NOMO-1 treated with dmso at 0.1 percent for 144 hours (cell line): ENCODE measurements around the gene SYN1.
A peak's percentile ranks its signal among the peaks of the same experiment; 100 is the strongest.
"Not testable (repeated sequence)": the region's sequence is repeated elsewhere in the genome, so short reads cannot be mapped to it uniquely, and the experiment has no call there.

Experiments used
- DNase-seq: peaks from one replicate; lab custom pipeline; 2025; ENCODE audit not compliant: unreplicated experiment; lab: John Stamatoyannopoulos, UW

Gene SYN1

DNA sequence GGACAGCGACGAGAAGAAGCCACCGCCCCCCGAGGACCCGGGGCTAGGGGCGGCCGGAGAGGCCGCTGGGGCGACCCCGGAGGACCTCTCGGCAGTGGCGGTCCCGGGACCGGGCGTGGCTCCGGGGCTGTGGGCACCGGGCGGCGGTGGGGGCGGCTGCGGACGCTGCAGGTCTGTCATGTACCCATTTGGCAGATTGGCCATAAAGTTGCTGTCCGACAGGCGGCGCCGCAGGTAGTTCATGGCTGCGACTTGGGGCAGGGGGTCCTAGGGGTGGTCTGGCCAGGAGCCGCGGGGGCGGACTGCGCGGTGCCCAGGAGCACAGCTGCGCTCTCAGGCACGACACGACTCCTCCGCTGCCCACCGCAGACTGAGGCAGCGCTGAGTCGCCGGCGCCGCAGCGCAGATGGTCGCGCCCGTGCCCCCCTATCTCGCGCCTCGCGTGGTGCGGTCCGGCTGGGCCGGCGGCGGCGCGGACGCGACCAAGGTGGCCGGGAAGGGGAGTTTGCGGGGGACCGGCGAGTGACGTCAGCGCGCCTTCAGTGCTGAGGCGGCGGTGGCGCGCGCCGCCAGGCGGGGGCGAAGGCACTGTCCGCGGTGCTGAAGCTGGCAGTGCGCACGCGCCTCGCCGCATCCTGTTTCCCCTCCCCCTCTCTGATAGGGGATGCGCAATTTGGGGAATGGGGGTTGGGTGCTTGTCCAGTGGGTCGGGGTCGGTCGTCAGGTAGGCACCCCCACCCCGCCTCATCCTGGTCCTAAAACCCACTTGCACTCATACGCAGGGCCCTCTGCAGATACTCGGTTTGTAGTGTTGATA is at the start of gene SYN1:
Gene SYN1 (minus strand): TSS at position 372 of the 817 bp plus-strand sequence. CDS start 129 bp downstream, at position 243.
- peak; percentile 54 for DNase-seq

DNA sequence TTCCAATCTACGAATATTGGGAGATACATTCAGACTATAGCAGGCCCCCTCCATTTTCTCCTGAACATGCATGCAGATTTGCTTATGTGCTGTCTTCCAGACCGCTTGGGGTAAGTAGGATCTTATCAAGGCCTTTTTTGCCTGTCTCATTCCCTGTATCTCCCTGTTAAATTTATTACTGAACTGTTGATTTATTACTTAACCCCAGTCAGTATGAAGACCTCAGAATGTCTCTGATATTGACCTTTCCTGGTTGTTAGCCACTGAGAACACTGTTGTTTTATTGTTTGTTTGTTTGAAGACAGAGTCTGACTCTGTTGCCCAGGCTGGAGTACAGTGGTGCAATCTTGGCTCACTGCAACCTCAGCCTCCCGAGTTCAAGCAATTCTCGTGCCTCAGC is 46.1 kb upstream of the SYN1 start:
- not testable (repeated sequence) for DNase-seq

DNA sequence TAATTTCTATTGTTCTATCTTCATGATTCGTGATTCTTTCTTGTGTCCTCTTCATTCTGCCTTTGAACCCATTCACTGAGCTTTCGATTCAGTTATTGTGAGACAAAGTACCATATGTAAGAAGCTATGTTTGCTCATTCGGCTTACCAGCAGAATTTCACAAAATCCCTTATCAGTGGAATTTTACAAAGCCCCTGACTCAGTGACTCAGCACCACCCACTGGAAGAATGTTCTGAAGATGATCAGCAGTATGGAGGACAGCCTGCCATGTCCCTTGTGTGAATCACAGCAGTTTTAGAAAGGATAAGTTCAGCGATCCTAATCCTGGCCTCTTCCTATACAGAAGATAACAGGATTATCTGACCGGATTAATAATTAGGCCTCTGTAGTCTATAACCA is 45.1 kb upstream of the SYN1 start:
- DNase-seq: no peak

DNA sequence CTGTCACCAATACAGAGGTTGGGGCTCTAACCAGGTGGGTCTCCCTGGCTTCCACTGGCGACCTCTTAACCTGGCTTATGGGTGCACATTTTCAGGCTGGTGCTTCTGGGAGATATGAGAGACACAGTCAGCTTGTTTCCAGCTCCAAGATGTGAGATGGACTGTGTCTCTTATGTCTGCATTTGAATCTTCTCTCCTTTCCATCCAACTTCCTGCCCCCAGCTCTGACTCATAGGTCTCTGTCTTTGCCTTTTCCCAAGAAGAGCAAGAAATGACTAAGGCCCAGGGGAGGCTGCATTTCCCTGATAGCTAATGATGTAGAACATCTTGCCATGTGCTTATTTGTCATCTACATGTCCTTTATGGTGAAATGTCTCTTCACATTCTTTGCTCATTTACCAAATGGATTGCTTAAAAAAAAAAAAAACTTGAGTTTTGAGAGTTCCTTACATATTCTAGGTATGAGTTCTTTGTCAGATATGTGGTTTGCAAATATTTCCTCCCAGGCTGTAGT is 42.5 kb upstream of the SYN1 start:
- no peak for DNase-seq

DNA sequence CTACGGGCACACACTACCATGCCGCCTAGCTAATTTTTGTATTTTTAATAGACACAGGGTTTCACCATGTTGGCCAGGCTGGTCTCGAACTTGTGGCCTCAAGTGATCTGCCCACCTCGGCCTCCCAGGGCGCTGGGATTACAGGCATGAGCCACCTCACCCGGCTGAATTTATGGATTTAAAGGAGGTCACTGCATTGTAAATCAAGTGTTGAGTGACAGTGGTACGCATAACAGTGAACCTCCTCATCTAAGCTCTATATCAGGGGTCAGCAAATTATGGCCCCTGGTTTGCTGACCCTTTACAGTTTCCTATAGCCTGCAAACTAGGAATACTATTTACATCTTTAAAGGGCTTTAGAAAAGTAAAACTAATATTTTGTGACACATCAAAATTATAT is 41.9 kb upstream of the SYN1 start:
- no peak for DNase-seq

DNA sequence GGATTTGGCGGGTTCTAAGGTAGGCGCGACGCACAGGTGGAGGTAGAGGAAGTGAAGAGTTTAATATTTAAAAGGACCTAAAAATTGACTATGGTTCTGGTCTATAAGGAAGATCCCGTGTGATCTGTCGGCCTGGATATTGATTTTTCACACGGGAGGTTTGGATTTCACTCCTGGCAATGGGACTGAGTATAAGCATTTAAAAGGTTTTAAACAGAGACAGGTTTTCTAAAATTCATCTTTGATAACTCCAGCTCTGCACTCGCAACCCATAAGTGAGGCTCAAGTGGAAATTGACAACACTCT is 39.7 kb upstream of the SYN1 start:
- DNase-seq: no peak

DNA sequence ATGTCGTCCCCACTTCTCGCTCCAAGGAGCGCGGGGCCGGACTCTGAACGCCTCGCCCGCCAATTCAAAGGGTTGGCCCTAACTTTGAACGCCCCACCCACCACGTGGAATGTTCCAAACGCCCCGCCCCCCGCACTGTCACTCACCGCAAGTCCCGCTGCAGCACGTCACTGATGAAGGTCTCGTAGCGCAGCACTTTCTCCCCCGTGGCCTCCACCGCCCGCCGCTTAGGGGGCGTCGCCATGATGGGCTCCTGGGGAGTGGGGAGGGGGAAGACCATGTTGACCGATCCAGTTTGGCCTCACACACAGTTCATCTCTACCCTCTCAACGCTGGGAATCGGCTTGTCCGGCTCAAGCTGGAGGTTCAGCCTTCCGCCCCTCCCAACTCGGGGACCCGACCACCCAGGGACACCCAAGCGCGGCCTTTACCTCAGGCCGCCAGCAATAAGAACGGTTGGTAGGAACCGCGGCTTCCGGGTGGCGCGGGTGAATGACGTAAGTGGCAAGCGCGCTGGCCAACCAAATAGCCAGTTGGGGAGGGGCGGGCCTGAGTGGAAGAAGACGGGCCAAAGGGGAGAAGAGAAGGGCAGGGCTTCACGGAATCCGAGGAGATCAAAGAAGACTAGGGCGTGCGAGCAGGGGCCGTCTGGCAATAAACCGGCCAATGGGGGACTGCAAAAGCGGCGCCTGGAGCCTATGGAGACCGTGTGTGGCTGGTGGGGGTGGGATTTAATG is 39.2 kb upstream of the SYN1 start, which contains the start of gene UXT:
Gene UXT (minus strand): TSS at position 497 of the 737 bp plus-strand sequence. CDS start 253 bp downstream, at position 244.
- DNase-seq: peak; percentile 86

DNA sequence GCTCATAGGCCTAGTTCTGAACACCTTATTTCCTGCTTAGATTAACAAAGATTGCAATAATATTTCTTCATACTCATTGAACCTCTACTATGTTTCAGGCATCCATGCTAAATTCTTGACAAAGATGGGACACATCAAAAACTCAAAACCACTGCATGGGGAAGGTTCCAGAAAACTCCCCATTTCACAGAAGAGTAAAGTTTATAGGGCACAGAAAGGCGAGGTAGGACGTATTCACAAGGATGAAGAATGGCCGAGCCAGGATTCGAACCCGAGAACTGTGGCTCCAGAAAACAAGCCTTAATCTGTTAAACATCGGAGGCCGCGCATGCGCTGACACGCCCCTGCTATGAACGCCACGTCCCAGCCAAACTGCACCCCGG is 38.6 kb upstream of the SYN1 start:
- no peak for DNase-seq

DNA sequence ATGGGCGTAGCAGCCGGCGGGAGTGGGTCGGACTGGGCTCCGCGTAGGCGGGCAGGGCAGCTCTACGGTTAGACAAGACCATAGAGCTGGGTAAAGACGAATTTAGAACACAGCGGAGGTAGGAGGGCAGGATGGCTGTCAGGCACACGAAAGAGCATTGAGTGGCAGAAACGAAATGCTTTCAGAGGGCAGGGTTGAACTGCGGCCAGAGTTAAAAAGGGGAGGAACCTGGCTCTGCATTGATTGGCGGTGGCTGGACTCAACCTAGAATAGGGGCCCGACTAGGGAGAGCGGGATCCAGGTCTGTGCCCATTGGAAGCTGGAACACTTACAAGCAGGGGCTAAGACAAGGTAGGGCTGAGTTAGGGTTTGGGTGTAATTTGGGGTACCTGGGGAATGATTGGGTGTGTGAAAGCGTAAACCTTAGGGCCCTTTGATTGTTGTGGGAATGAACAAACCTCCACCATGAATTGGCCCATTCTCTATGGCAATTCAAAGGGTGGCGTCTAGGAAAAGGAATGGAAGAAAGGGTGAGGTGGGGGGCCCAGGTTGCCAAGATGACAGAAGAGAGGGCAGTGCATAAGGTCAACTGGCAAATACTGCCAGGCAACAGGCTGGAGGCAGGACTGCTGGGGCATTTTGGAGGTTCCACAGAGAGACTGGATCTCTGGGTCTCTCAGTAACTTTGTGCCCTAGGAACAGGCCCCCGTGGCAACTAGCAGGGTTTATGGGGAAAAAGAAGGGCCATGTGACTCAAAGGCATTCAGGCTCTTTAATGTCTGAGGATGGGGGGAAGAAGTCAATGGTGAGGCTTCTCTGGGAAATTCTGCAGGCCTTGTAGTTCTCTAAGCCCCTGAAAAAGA is 31.6 kb upstream of the SYN1 start:
- no peak for DNase-seq

DNA sequence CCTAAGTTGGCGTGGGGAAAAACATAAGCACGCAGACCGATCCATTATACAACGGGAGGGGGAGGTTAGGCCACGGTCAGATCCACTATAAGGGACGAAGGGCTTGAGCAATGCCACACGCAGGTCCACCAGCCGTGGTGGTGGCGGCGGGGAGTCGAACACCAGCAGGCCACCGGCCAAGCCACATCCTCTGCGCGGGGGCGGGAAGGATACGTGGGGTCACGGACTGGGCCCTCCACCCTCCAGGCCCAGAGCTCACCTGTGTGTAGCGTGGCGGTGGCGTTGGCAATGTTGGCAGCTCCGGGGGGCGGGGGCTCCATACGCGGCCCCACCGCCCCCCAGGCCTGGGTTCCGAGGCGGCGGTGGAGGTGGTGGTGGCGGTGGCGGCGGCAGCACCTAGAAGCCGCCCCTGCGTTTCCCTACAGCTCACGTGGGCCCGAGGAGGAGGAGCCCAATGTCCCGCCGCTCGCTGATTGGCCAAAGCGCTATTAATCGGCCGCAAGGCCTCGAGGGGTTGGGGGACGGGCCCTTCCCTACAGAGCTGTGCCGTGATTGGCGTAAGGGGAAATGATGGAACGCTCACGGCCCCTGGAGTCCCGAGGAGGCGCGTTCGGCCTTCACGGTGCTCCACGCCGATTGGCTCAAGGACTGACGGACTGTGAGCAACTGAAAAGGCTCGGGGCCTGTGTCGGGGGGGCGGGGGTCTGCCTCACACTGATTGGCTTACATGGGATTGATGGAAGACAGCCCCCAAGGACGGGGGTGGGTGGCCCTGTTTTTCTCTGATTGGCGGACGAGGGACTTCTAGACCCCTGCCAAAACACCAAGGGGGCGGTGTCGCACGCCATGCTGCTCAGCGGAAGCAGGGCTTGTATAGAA is 30.7 kb upstream of the SYN1 start, which contains the start of gene ELK1:
Gene ELK1 (minus strand): TSS at position 400 of the 879 bp plus-strand sequence. CDS start 9,122 bp downstream, outside the sequence.
- DNase-seq: peak; percentile 88

DNA sequence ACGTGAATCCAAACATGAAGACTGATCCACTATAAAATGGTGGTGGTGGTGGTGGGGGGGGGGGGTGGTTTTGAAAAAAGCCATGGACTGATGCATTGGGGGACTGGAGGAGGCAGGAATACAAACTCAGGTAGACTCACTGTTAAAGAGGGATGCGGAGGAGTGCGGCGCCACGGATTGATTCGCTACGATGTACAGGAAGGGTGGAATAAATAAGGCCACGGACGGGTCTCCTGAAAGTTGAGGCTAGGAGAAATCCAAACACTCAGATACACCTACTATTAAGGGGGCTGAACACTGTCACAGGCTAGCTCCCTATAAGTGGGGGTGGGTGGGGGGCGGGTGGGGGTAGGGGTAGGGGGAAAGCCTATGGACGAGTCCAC is 30.1 kb upstream of the SYN1 start:
- no peak for DNase-seq

DNA sequence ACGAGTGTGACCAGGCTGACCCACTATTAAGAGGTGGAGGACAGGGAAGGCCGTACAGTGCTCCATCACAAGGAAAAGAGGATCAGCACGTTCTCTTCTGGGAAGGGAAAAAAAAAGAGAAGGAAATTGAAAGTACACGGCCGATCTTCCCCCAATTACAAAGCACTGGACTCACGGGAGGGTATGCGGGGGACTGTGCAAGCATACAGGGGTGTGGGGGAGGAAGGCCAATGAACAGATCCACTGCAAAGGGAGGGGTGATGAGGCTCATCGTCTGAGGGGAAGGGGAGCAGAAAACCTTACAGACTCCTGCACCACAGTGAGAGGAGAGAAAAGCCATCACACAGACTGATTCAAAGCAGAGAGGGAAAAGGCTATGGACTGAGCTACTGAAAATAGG is 29.6 kb upstream of the SYN1 start:
- no peak for DNase-seq

DNA sequence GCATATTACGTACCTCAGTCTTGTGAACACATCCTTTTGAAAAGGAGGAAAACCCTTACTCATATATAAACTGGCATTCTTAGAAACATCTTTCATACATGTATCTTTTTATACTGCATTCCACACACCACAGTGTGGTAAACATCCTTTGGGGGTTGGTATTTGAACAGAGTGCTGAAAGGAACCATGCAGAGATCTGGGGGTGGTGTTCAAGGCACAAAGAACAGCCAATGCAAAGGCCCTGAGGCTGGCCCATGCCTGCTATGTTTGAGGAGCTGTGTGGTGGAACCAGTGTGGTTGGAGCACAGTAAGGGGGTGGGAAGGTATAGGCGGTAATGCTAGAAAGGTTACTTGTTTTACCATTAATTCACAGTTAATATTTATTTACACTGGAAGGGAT is 28.7 kb upstream of the SYN1 start:
- no peak for DNase-seq

DNA sequence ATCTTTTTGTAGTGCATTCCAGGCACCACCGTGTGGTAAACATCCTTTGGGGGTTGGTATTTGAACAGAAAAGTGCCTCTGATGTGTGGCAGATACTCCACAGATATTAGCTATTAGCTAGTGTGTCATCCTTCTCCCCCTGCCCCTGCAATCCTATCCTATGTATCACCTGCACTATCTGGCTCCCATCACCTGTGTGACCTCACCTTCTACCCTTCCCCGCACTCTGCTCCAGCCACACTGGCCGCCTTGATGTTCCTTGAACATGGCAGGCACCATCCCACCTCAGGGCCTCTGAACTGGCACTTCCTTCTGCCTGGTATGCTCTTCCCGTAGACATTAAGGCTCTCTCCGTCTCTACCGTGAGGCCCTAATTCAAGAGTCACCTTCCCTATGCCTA is 27.0 kb upstream of the SYN1 start:
- DNase-seq: no peak

DNA sequence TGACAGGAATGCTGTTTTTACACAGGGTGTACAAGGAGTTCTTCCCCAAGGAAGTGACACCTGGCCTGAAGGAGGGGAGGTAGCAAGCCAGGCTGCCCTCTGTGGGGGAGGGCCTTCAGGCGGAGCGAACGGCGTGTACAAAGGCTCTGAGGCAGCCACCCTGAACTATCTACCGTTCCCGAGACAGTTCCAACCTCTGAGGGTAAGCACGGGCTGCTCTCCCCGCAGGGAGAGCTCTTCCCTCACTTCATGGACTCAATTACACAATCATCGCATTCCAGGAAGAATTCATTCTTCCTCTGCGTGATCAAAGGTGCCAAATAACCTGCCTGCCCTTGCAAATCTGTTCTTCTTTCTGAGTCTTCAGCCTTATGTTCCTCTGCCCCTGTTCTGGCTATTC is 25.9 kb upstream of the SYN1 start:
- DNase-seq: no peak

DNA sequence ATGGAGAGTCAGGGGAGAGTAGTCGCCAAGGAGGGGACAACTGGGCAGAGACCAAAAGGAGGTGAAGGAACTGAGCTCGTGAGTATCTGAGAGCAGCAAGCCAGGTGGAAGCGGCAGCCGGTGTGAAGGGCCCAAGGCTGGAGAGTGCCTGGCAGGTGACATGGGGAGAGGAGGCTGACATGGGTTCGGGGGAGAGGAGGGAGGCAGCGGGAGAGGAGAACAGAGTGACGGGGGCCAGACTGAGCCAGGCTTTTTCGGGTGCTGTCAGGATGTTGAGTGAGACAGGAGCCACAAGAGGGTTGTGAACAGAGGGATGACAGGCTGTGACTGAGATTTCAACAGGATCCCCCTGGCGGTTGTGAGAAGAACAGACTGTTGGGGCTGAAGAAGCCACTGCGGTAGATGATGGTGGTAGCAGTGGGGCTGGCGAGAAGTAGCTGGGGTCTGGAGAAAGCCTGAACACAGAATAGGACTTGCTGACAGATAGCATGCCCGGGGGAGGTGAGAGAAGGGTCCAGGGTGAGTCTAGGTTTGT is 25.0 kb upstream of the SYN1 start:
- no peak for DNase-seq

DNA sequence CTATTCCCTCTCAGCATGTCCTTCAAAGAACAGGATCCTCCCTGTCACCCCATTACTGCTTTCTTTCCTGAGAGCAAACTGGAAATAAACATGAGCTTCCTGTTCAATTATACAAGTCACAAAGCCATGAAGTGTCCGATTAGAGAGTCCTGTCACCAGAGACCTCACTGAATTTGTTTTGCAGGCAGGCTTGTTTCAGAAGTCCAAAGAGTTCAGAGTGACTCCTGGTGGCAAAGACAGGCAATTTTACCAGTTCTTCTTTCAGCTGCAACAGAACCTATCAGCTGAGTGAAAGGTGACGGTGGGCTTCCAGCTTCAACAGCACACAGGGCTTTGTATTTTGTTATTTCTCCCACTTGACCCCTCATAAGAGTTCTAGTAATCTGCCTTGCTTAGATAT is 24.3 kb upstream of the SYN1 start:
- DNase-seq: no peak

DNA sequence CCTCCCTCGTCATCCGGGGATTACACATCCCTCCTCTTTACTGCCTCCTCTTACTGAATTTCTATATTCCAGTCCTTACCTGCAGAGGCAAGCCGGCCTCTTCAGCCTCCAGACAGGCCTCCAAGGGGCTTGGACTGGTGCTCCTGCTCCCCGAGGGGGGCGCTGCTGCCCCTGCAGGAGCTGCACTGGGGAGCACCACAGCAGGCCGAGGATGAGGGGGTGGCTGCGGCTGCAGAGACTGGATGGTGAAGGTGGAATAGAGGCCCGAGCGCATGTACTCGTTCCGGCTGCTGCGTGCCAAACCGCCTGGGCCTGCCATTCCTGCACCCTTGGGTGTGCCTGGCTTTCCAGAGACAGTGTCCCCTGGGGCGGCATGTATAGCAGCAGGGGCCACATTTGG is 19.2 kb upstream of the SYN1 start:
- DNase-seq: no peak

DNA sequence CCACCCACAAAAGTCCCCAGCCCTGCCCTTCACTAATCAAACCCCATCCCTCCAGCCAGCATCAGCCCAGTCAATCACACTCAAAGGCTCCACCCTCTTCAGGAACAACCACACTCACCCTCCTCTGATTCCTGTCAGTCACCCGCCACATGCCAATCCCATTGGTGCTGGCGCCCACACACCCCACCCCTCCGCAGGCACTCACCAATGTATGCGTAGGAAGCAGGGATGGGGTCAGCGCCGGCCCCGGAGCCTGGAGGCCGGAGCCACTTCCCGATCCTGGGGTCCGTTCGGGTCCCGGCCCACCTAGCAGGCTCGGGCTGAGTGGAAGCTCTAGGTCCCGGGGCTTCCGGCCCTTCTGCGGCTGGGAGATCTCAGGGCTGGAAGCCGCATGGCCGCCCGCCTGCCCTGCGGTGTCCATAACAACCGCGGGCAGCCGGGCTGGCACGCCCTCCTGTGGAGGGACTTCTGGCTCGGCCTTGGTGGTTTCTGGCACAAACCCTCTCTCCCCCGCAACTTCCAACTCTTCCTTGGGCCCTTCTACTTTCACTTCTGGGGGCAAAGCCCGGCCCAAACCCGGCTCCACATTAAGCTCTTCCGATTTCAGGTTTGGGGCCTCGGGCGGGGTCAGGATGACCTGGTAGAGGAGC is 18.0 kb upstream of the SYN1 start:
- no peak for DNase-seq
